HG02610 (cell line): ENCODE results near the gene GIGYF1.

Experiments used
- ATAC-seq: cut with Tn5 transposase; IDR thresholded peaks from one replicate; pipeline ENCODE4 v1.9.1; 2021; ENCODE audit warnings: mild to moderate bottlenecking, moderate library complexity; ENCODE audit not compliant: unreplicated experiment

The GIGYF1 gene

GRCh38 chr7:100632951-100633717, 60.9 kb downstream of the GIGYF1 start:
- no peak for ATAC-seq

DNA sequence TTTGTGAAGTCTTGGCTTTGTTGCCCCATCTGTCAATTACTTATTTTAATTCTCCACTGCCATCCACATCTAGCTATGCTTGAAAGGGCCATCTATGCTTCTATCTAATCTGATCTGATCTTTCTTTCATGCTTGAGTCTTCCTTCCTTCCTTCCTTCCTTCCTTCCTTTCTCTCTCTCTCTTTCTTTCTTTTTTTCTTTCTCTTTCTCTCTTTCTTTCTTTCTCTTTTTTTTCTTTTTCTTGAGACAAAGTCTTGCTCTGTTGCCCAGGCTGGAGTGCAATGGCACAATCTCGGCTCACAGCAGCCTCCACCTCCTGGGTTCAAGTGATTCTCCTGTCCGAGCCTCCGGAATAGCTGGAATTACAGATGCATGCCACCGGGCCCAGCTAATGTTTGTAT, 64.0 kb downstream of the GIGYF1 start:
- ATAC-seq, result no peak
